Ascending aorta (tissue), 2 donors: ENCODE results near the gene METAP1D. TPM values are rescaled to one million over a fixed set of nuclear protein-coding genes. Genes with fewer than 3 reads are reported as not detected.

Source experiments
- DNase-seq, 2 donors: peaks; one replicate each; pipeline ENCODE4 v3.0.0-alpha.2; 2019; ENCODE audit warnings: low spot score in 2 of 2
- H3K27ac ChIP-seq, 2 donors: fragments of 200-600 bp; sonication (generic); one replicate each; pipeline ENCODE4 v1.5.1; 2016 to 2017; ENCODE audit warnings: mild to moderate bottlenecking in 1 of 2
- H3K27me3 ChIP-seq: fragments of 200-600 bp; sonication (generic); one replicate; pipeline ENCODE4 v1.5.1; 2017
- H3K36me3 ChIP-seq, 2 donors: fragments of 200-600 bp; sonication (generic); one replicate each; pipeline ENCODE4 v1.5.1; 2016
- H3K4me1 ChIP-seq, 2 donors: fragments of 200-600 bp; sonication (generic); one replicate each; pipeline ENCODE4 v1.5.1; 2016 to 2017; ENCODE audit warnings: mild to moderate bottlenecking in 1 of 2
- H3K4me3 ChIP-seq, 2 donors: fragments of 200-600 bp; sonication (generic); one replicate each; pipeline ENCODE4 v1.5.1; 2016 to 2017; ENCODE audit warnings: mild to moderate bottlenecking in 1 of 2
- H3K9me3 ChIP-seq, 2 donors: fragments of 200-600 bp; sonication (generic); one replicate each; pipeline ENCODE4 v1.5.1; 2016
- intact Hi-C: fragments of 100-400 bp; cut with DNase I; formaldehyde crosslinking; loops from one replicate; pipeline ENCODE4 v1.15.1; 2023
- total RNA-seq: library from RNA; depleted of rRNA; stranded (reverse); fragments of >200 nt; gene quantifications from one replicate; pipeline ENCODE4 v1.1.0, GENCODE V29; 2016
- TF ChIP-seq, protein P1 (sequence below), 3 experiments: fragments of 200-600 bp in 2 of 3; fragments of 450-650 bp in 1 of 3; sonication (generic) in 2 of 3; IDR thresholded peaks; one replicate each; pipeline ENCODE4 v1.5.1; 2016 to 2019; ENCODE audit warnings: antibody characterized with exemption in 3 of 3, mild to moderate bottlenecking in 1 of 3, moderate library complexity in 1 of 3

METAP1D gene
- total RNA-seq, 1 donor from 2014 or later = not detected

- Histone ChIP-seq H3K27me3 (peaks cover 36% of the 10 kb centered on the region), H3K4me1 (peaks cover 0 to 20% of the 10 kb centered on the region in 2 donors), H3K27ac (no peak overlapping the region), H3K4me3 (peak overlapping the region; percentile 39), H3K9me3 (no peaks in the 10 kb centered on the region), H3K36me3 (no peaks in the 10 kb centered on the region)
- DNase-seq = no peak
- intact Hi-C loops = loop anchor here (5.0 kb wide), 1 partner anchor 294 kb away; no protein-coding TSS in a partner anchor
- TF ChIP-seq, protein P1, sequence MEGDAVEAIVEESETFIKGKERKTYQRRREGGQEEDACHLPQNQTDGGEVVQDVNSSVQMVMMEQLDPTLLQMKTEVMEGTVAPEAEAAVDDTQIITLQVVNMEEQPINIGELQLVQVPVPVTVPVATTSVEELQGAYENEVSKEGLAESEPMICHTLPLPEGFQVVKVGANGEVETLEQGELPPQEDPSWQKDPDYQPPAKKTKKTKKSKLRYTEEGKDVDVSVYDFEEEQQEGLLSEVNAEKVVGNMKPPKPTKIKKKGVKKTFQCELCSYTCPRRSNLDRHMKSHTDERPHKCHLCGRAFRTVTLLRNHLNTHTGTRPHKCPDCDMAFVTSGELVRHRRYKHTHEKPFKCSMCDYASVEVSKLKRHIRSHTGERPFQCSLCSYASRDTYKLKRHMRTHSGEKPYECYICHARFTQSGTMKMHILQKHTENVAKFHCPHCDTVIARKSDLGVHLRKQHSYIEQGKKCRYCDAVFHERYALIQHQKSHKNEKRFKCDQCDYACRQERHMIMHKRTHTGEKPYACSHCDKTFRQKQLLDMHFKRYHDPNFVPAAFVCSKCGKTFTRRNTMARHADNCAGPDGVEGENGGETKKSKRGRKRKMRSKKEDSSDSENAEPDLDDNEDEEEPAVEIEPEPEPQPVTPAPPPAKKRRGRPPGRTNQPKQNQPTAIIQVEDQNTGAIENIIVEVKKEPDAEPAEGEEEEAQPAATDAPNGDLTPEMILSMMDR (IDR thresholded peaks at IDR 0.05) = peak in 2 of 3 experiments; percentile 3 to 31
Observed at GRCh38 chr2:172106108-172106961, 106.6 kb downstream of the METAP1D start.

DNA sequence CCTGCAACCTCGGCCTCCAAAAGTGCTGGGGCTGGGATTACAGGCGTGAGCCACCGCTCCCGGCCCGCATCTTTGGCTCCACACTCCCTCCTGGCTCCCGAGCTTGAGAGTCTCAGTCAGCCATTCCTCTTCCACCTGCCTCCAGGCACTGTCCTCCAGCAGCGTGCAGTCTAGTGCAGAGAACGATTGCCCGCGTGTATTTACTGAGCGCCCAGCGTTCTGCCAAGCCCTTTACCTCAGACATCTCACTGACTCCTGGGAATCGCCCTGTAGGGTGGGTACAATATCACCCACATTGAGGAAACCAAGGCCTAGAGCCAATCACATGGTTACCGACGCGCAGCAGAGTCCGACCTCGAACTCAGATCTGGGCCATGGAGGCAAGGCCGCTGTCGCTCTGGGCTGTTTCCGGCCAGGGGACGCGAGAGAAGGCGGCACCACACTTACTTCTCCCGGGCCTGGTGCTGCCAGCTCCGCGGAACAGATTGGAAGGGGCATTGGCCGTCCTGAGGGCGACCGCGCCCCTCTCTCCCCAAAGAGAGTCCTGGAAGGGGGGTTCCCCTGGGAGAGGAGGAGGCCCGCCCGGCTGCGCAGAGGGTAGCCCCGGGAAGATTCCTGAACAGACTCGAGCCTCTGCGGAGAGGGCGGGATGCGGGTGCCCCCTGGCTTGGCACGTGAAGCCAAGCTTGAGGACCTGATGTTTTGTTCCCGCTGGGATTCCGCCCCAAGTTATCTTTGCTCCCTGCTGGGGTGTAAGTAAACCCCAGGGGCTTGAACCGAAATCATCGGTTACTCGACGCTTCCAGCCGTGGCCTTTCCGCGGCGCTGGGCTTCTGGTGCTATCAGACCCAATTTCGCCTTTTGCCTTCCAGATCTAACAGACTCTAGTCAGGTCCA lies 108.2 kb downstream of the METAP1D start:
- Histone ChIP-seq H3K27ac (no peak overlapping the region), H3K27me3 (peaks cover 23% of the 10 kb centered on the region), H3K36me3 (no peaks in the 10 kb centered on the region), H3K4me1 (peaks cover 0 to 5% of the 10 kb centered on the region in 2 donors), H3K4me3 (no peak overlapping the region), H3K9me3 (no peaks in the 10 kb centered on the region)
- no peak for DNase-seq
- intact Hi-C loops = loop anchor here (5.0 kb wide), 1 partner anchor 296 kb away; no protein-coding TSS in a partner anchor
- TF ChIP-seq, protein P1 (IDR thresholded peaks at IDR 0.05) = no peak

DNA sequence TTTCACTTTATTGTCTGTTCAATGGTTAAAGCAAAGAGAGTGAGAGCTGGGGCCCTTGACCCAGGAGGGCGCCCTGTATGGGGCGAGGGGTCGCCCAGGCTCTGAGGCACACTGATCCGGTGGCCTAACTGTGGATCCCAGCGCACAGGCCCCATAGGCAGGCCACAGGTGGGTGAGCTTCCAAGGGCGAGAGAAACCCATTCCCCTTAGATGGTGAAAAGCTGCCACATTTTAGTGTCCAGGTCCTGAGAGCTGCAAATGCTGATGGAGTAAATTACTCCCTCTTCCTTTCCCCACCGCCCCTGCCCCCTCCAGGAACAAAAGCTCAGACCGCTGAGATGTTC lies 108.8 kb downstream of the METAP1D start:
- TF ChIP-seq, protein P1 (IDR thresholded peaks at IDR 0.05) = no peak
- Histone ChIP-seq H3K9me3 (no peaks in the 10 kb centered on the region), H3K4me3 (no peak overlapping the region), H3K4me1 (peaks cover 0 to 5% of the 10 kb centered on the region in 2 donors), H3K27me3 (peaks cover 17% of the 10 kb centered on the region), H3K36me3 (no peaks in the 10 kb centered on the region), H3K27ac (no peak overlapping the region)
- no peak for DNase-seq
- intact Hi-C loops = loop anchor here (5.0 kb wide), 1 partner anchor 296 kb away; no protein-coding TSS in a partner anchor

DNA sequence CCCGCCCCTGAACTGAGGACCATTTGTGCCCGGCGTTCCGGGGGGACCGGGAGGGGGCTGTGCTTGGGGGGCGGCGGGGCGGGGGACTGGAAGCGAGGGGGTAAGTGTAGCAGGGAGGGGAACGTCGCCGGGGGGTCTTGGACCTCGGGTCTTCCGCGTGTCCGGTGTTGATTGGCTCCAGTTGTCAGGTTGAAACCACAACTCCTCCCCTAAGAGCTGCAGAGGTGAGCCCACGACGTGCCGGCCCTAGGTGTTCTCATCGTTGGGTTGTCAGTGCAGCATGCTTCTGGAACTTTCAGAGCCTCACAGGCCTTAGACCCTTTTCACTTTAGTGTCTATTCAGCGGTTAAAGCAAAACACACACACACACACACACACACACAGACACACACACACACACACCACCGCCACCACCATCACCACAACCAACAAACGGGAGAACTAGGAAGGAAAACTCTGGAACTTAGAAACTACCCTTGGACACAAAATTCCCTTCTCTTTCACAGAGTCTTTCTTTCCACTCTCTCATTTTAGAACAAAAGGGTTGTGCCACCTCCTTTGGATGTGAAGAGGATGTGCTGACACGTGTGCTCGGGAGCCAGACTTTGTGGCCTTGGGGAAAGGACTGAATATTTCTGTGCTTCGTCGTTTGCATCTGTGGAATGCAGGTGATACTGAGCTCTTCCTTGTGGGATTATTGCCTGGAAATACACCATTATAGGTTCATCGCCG lies 109.7 kb downstream of the METAP1D start:
- H3K4me1 ChIP-seq = peaks cover 0 to 5% of the 10 kb centered on the region in 2 donors
- intact Hi-C loops = loop anchor here (5.0 kb wide), 1 partner anchor 297 kb away; no protein-coding TSS in a partner anchor
- no peaks in the 10 kb centered on the region for H3K9me3 ChIP-seq
- DNase-seq = no peak
- H3K27me3 ChIP-seq = peaks cover 8% of the 10 kb centered on the region
- no peak overlapping the region for H3K27ac ChIP-seq
- H3K4me3 ChIP-seq = no peak overlapping the region
- TF ChIP-seq, protein P1 (IDR thresholded peaks at IDR 0.05) = no peak
- no peaks in the 10 kb centered on the region for H3K36me3 ChIP-seq
